IMR-90 (cell line): ENCODE results near the gene SMARCA4. TPM values are rescaled to one million over a fixed set of nuclear protein-coding genes. Genes with fewer than 3 reads are reported as not detected.

Experiments
- ATAC-seq: fragments of 200-7000 bp; cut with Tn5 transposase; 2 replicates; pipeline ENCODE4 v1.9.1; 2020; ENCODE audit warnings: low read depth, mild to moderate bottlenecking, moderate library complexity
- BruUV-seq: library from RNA; stranded (reverse); fragments of 400-500 nt; replicated peaks from 2 replicates; lab custom pipeline; 2021; lab: Mats Ljungman, UMichigan
- CTCF ChIA-PET: fragments of 300-600 bp; formaldehyde crosslinking; extraction: SDS; loops from one replicate; lab custom pipeline; 2021; ENCODE audit warnings: antibody characterized with exemption; lab: Yijun Ruan, JAX
- POLR2A ChIA-PET: fragments of 300-600 bp; sonication (Branson Sonifier 250); formaldehyde crosslinking; loops from one replicate; lab custom pipeline; 2022; ENCODE audit warnings: antibody characterized with exemption; ENCODE audit not compliant: unreplicated experiment; lab: Charles Lee
- DNase-seq: peaks from one replicate; pipeline ENCODE4 v3.0.0; 2013
- H2AFZ ChIP-seq: replicated peaks from 2 replicates; pipeline ENCODE3; 2013; ENCODE audit warnings: low read length, mild to moderate bottlenecking; ENCODE audit not compliant: poor library complexity
- H2AK5ac ChIP-seq: 2 replicates; pipeline ENCODE4 v1.6.1; 2013; ENCODE audit warnings: low read depth, low read length, inconsistent platforms
- H2AK9ac ChIP-seq: replicated peaks from 2 replicates; pipeline ENCODE3; 2013; ENCODE audit warnings: mild to moderate bottlenecking, low read depth, low read length, moderate library complexity; ENCODE audit not compliant: poor library complexity
- H2BK120ac ChIP-seq: 2 replicates; pipeline ENCODE4 v1.6.1; 2013; ENCODE audit warnings: low read depth, low read length, inconsistent platforms
- H2BK15ac ChIP-seq: 3 replicates; pipeline ENCODE4 v1.6.1; 2013; ENCODE audit warnings: low read depth, low read length, inconsistent platforms
- H2BK20ac ChIP-seq: 2 replicates; pipeline ENCODE4 v1.6.1; 2013; ENCODE audit warnings: low read depth, mild to moderate bottlenecking, inconsistent platforms, low read length, moderate library complexity
- H2BK5ac ChIP-seq: 2 replicates; pipeline ENCODE4 v1.6.1; 2013; ENCODE audit warnings: mild to moderate bottlenecking, low read depth, low read length, inconsistent platforms; ENCODE audit not compliant: poor library complexity, severe bottlenecking
- H3K14ac ChIP-seq: replicated peaks from 2 replicates; pipeline ENCODE4 v1.6.1; 2013; ENCODE audit warnings: low read depth, low read length, inconsistent platforms
- H3K18ac ChIP-seq: 2 replicates; pipeline ENCODE4 v1.6.1; 2013; ENCODE audit warnings: low read depth, low read length, control low read depth
- H3K23ac ChIP-seq: 2 replicates; pipeline ENCODE4 v1.6.1; 2013; ENCODE audit warnings: low read depth, low read length, inconsistent platforms
- H3K27ac ChIP-seq: 2 replicates; pipeline ENCODE4 v1.5.1; 2013; ENCODE audit warnings: mild to moderate bottlenecking, control low read depth, low read length; ENCODE audit not compliant: insufficient read depth
- H3K27me3 ChIP-seq: 2 replicates; pipeline ENCODE4 v1.6.1; 2013; ENCODE audit warnings: low read length; ENCODE audit not compliant: control insufficient read depth, insufficient read depth
- H3K36me3 ChIP-seq: 2 replicates; pipeline ENCODE4 v1.6.1; 2013; ENCODE audit warnings: low read length, mixed read lengths; ENCODE audit not compliant: control insufficient read depth, insufficient read depth
- H3K4ac ChIP-seq: 2 replicates; pipeline ENCODE4 v1.6.1; 2013; ENCODE audit warnings: low read depth, low read length, inconsistent platforms
- H3K4me1 ChIP-seq: 2 replicates; pipeline ENCODE4 v1.6.1; 2013; ENCODE audit warnings: low read length, mixed read lengths; ENCODE audit not compliant: control insufficient read depth, insufficient read depth
- H3K4me2 ChIP-seq: 2 replicates; pipeline ENCODE4 v1.6.1; 2013; ENCODE audit warnings: low read depth, mild to moderate bottlenecking, control low read depth, low read length, moderate library complexity
- H3K4me3 ChIP-seq: 2 replicates; pipeline ENCODE4 v1.5.1; 2013; ENCODE audit warnings: low read depth, mild to moderate bottlenecking, control low read depth, low read length, moderate library complexity; ENCODE audit not compliant: insufficient read depth
- H3K56ac ChIP-seq: 2 replicates; pipeline ENCODE4 v1.6.1; 2013; ENCODE audit warnings: low read length, inconsistent platforms; ENCODE audit not compliant: insufficient read depth; ENCODE audit errors: extremely low read depth
- H3K79me1 ChIP-seq, 2 experiments: 2 replicates each; pipeline ENCODE4 v1.6.1; 2013; ENCODE audit warnings: low read length in 2 of 2, inconsistent platforms in 1 of 2, low read depth in 1 of 2
- H3K9ac ChIP-seq: 2 replicates; pipeline ENCODE4 v1.6.1; 2013; ENCODE audit warnings: low read depth, low read length, control low read depth
- H3K9me1 ChIP-seq: 2 replicates; pipeline ENCODE4 v1.6.1; 2013; ENCODE audit warnings: low read length, inconsistent platforms; ENCODE audit not compliant: insufficient read depth
- H3K9me3 ChIP-seq: 2 replicates; pipeline ENCODE4 v1.6.1; 2013; ENCODE audit warnings: low read length; ENCODE audit not compliant: control insufficient read depth, insufficient read depth
- H4K20me1 ChIP-seq: 2 replicates; pipeline ENCODE4 v1.6.1; 2013; ENCODE audit warnings: low read length, inconsistent platforms; ENCODE audit not compliant: insufficient read depth
- H4K5ac ChIP-seq: 2 replicates; pipeline ENCODE4 v1.6.1; 2013; ENCODE audit warnings: mild to moderate bottlenecking, low read depth, low read length, control low read depth
- H4K8ac ChIP-seq, 2 experiments: 2 replicates each; pipeline ENCODE4 v1.6.1; 2013; ENCODE audit warnings: low read depth in 2 of 2, low read length in 2 of 2, control low read depth in 1 of 2, inconsistent platforms in 1 of 2
- H4K91ac ChIP-seq: 2 replicates; pipeline ENCODE4 v1.6.1; 2013; ENCODE audit warnings: low read depth, low read length, inconsistent platforms; ENCODE audit not compliant: insufficient read depth
- CEBPB ChIP-seq: IDR thresholded peaks from 2 replicates; pipeline ENCODE4 v1.6.1; 2012; ENCODE audit warnings: low read depth, low read length, improper control_type of control experiment
- CHD1 ChIP-seq: IDR thresholded peaks from 2 replicates; pipeline ENCODE4 v1.6.1; 2012; ENCODE audit warnings: low read depth, low read length, improper control_type of control experiment
- CTCF ChIP-seq: conservative IDR thresholded peaks from 2 replicates; pipeline ENCODE4 v1.5.1; 2012; ENCODE audit warnings: mild to moderate bottlenecking, low read depth, low read length, improper control_type of control experiment
- FOS ChIP-seq: fragments of 150-350 bp; IDR thresholded peaks from 2 replicates; pipeline ENCODE4 v1.6.1; 2016; ENCODE audit warnings: low read depth, low read length
- MAFK ChIP-seq: IDR thresholded peaks from 2 replicates; pipeline ENCODE4 v1.6.1; 2012; ENCODE audit warnings: low read depth, low read length, improper control_type of control experiment
- MAZ ChIP-seq: IDR thresholded peaks from 2 replicates; pipeline ENCODE4 v1.6.1; 2012; ENCODE audit warnings: low read depth, mild to moderate bottlenecking, low read length, improper control_type of control experiment, moderate library complexity, borderline replicate concordance
- MXI1 ChIP-seq: IDR thresholded peaks from 2 replicates; pipeline ENCODE4 v1.6.1; 2012; ENCODE audit warnings: low read depth, mild to moderate bottlenecking, low read length, moderate library complexity, borderline replicate concordance
- POLR2A ChIP-seq: IDR thresholded peaks from 2 replicates; pipeline ENCODE4 v1.6.1; 2012; ENCODE audit warnings: mild to moderate bottlenecking, low read depth, low read length
- RAD21 ChIP-seq: IDR thresholded peaks from 2 replicates; pipeline ENCODE4 v1.6.1; 2012; ENCODE audit warnings: low read length, improper control_type of control experiment
- RCOR1 ChIP-seq: IDR thresholded peaks from 2 replicates; pipeline ENCODE4 v1.6.1; 2012; ENCODE audit warnings: mild to moderate bottlenecking, low read length, improper control_type of control experiment; ENCODE audit not compliant: insufficient replicate concordance
- WGBS, 2 experiments: methylation state at CpG; one replicate each; pipeline versions ENCODE4 v1.1.5 to v1.1.7; 2013; ENCODE audit warnings: missing lambda C conversion rate in 2 of 2; ENCODE audit not compliant: insufficient read length in 1 of 2; ENCODE audit errors: extremely low coverage in 2 of 2; 5-methylcytosine and 5-hydroxymethylcytosine counted together
- dilution Hi-C: fragments of 300-500 bp; cut with HindIII; formaldehyde crosslinking; loops from one replicate; pipeline ENCODE4 v1.14.3; 2018; ENCODE audit warnings: low sequenced_read_pairs; ENCODE audit not compliant: unreplicated experiment
- in situ Hi-C: fragments of 300-500 bp; cut with MboI; formaldehyde crosslinking; loops from 3 replicates; pipeline ENCODE4 v1.14.3; 2019; ENCODE audit warnings: low sequenced_read_pairs, inconsistent platforms, mixed read lengths
- intact Hi-C: fragments of 100-400 bp; cut with micrococcal nuclease; formaldehyde crosslinking; loops from 2 replicates; pipeline ENCODE4 v1.10.0; 2022
- polyA plus RNA-seq, 3 experiments: library from polyadenylated mRNA; depleted of rRNA; stranded (reverse); fragments of >200 nt; gene quantifications; 2 replicates each; pipeline ENCODE4 v1.2.3, GENCODE V29; 2012; ENCODE audit warnings: low replicate concordance in 1 of 3
- total RNA-seq: library from RNA; depleted of rRNA; stranded (reverse); fragments of >200 nt; gene quantifications from 2 replicates; pipeline ENCODE4 v1.2.3, GENCODE V29; 2012
- TF ChIP-seq, protein P1 (sequence below): fragments of 150-350 bp; IDR thresholded peaks from 2 replicates; pipeline ENCODE4 v1.6.1; 2016; ENCODE audit warnings: low read depth, mild to moderate bottlenecking, low read length, moderate library complexity, borderline replicate concordance
- TF ChIP-seq, protein P2 (sequence below): fragments of 150-350 bp; IDR thresholded peaks from 2 replicates; pipeline ENCODE4 v1.6.1; 2017; ENCODE audit warnings: mild to moderate bottlenecking, antibody characterized with exemption, low read length, low read depth

Gene SMARCA4
- total and polyA plus RNA-seq, 2 of the 4 experiments (the other 2 are of a cell fraction), result 41.4 to 85.6 TPM

GRCh38 chr19:11046605-11047354 is 86.0 kb downstream of the SMARCA4 start (continued):
- TF ChIP-seq MAFK, result no peak

DNA sequence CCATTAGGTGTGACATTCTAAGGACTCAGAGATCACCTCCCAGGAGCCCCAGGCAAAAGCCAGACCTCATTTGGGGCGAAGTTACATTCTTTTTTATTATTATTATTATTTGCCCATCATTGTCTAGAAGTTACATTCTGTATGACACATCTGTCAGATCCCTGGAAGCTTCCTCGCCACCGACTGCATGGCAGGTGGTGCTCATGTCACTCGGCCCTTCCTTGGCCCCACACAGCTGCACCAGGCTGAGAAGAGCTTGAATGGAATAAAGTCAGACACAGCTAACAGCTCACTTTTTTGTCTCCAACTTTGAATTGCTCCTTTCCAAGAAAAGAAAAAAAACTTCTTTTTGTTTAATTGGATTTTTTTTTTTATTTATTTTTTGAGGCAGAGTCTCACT is 87.0 kb downstream of the SMARCA4 start:
- H3K9me1 ChIP-seq, result no peaks in the 10 kb centered on the region
- no peaks in the 10 kb centered on the region for H3K4me1 ChIP-seq
- H2BK5ac ChIP-seq, result no peak overlapping the region
- H3K27ac ChIP-seq, result no peak overlapping the region
- H3K9ac ChIP-seq, result no peak overlapping the region
- no peak overlapping the region for H2AFZ ChIP-seq
- no peaks in the 10 kb centered on the region for H3K9me3 ChIP-seq
- H3K14ac ChIP-seq, result no peak overlapping the region
- no CpG with 5 or more reads among the region's 4 CpGs for WGBS, 2 experiments
- H3K27me3 ChIP-seq, result no peaks in the 10 kb centered on the region
- CTCF ChIA-PET, result interaction anchor here (1.2 kb wide), 1 partner anchor 12 kb away, joined by 4 read pairs; no protein-coding TSS in a partner anchor
- H3K56ac ChIP-seq, result no peak overlapping the region
- H3K23ac ChIP-seq, result no peak overlapping the region
- H3K4me3 ChIP-seq, result no peak overlapping the region
- H4K91ac ChIP-seq, result no peak overlapping the region
- no peak overlapping the region for H3K18ac ChIP-seq
- in situ Hi-C loops (no loop called here), intact Hi-C loops (no loop called here), dilution Hi-C loops (no loop called here)
- H3K4me2 ChIP-seq, result no peak overlapping the region
- no peak overlapping the region for H4K5ac ChIP-seq
- H3K36me3 ChIP-seq, result peaks cover 52% of the 10 kb centered on the region
- H3K4ac ChIP-seq, result no peak overlapping the region
- TF ChIP-seq CHD1 (no peak), CTCF (no peak), POLR2A (no peak), CEBPB (no peak), MAFK (no peak), MXI1 (no peak), RAD21 (no peak), RCOR1 (no peak), MAZ (no peak), FOS (no peak)
- TF ChIP-seq, protein P1, sequence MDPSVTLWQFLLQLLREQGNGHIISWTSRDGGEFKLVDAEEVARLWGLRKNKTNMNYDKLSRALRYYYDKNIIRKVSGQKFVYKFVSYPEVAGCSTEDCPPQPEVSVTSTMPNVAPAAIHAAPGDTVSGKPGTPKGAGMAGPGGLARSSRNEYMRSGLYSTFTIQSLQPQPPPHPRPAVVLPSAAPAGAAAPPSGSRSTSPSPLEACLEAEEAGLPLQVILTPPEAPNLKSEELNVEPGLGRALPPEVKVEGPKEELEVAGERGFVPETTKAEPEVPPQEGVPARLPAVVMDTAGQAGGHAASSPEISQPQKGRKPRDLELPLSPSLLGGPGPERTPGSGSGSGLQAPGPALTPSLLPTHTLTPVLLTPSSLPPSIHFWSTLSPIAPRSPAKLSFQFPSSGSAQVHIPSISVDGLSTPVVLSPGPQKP, result no peak
- TF ChIP-seq, protein P2, sequence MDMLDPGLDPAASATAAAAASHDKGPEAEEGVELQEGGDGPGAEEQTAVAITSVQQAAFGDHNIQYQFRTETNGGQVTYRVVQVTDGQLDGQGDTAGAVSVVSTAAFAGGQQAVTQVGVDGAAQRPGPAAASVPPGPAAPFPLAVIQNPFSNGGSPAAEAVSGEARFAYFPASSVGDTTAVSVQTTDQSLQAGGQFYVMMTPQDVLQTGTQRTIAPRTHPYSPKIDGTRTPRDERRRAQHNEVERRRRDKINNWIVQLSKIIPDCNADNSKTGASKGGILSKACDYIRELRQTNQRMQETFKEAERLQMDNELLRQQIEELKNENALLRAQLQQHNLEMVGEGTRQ, result no peak
- POLR2A ChIA-PET, result no interaction called here
- DNase-seq, result no peak
- ATAC-seq, result no peak
- BruUV-seq, result no TSS peak
- no peak overlapping the region for H4K8ac ChIP-seq
- H4K20me1 ChIP-seq, result peaks cover 8% of the 10 kb centered on the region; the same call in 1 of the 2 replicates
- peaks cover 27 to 57% of the 10 kb centered on the region in 2 experiments for H3K79me1 ChIP-seq
- no peak overlapping the region for H2BK20ac ChIP-seq
- no peak overlapping the region for H2AK9ac ChIP-seq
- H2BK15ac ChIP-seq, result no peak overlapping the region
- H2BK120ac ChIP-seq, result no peak overlapping the region
- no peak overlapping the region for H2AK5ac ChIP-seq
